IMR-90 (cell line): ENCODE measurements around the gene SRP19. TPM values are rescaled to one million over a fixed set of nuclear protein-coding genes. Genes with fewer than 3 reads are reported as not detected.

ENCODE experiments used
- ATAC-seq: fragments of 200-7000 bp; cut with Tn5 transposase; 2 replicates; pipeline ENCODE4 v1.9.1; 2020; ENCODE audit warnings: low read depth, mild to moderate bottlenecking, moderate library complexity
- BruUV-seq: library from RNA; stranded (reverse); fragments of 400-500 nt; replicated peaks from 2 replicates; lab custom pipeline; 2021; lab: Mats Ljungman, UMichigan
- CTCF ChIA-PET: fragments of 300-600 bp; formaldehyde crosslinking; extraction: SDS; loops from one replicate; lab custom pipeline; 2021; ENCODE audit warnings: antibody characterized with exemption; lab: Yijun Ruan, JAX
- POLR2A ChIA-PET: fragments of 300-600 bp; sonication (Branson Sonifier 250); formaldehyde crosslinking; loops from one replicate; lab custom pipeline; 2022; ENCODE audit warnings: antibody characterized with exemption; ENCODE audit not compliant: unreplicated experiment; lab: Charles Lee
- DNase-seq: peaks from one replicate; pipeline ENCODE4 v3.0.0; 2013
- H2AFZ ChIP-seq: replicated peaks from 2 replicates; pipeline ENCODE3; 2013; ENCODE audit warnings: low read length, mild to moderate bottlenecking; ENCODE audit not compliant: poor library complexity
- H2AK5ac ChIP-seq: 2 replicates; pipeline ENCODE4 v1.6.1; 2013; ENCODE audit warnings: low read depth, low read length, inconsistent platforms
- H2AK9ac ChIP-seq: replicated peaks from 2 replicates; pipeline ENCODE3; 2013; ENCODE audit warnings: mild to moderate bottlenecking, low read depth, low read length, moderate library complexity; ENCODE audit not compliant: poor library complexity
- H2BK120ac ChIP-seq: 2 replicates; pipeline ENCODE4 v1.6.1; 2013; ENCODE audit warnings: low read depth, low read length, inconsistent platforms
- H2BK15ac ChIP-seq: 3 replicates; pipeline ENCODE4 v1.6.1; 2013; ENCODE audit warnings: low read depth, low read length, inconsistent platforms
- H2BK20ac ChIP-seq: 2 replicates; pipeline ENCODE4 v1.6.1; 2013; ENCODE audit warnings: low read depth, mild to moderate bottlenecking, inconsistent platforms, low read length, moderate library complexity
- H2BK5ac ChIP-seq: 2 replicates; pipeline ENCODE4 v1.6.1; 2013; ENCODE audit warnings: mild to moderate bottlenecking, low read depth, low read length, inconsistent platforms; ENCODE audit not compliant: poor library complexity, severe bottlenecking
- H3K14ac ChIP-seq: replicated peaks from 2 replicates; pipeline ENCODE4 v1.6.1; 2013; ENCODE audit warnings: low read depth, low read length, inconsistent platforms
- H3K18ac ChIP-seq: 2 replicates; pipeline ENCODE4 v1.6.1; 2013; ENCODE audit warnings: low read depth, low read length, control low read depth
- H3K23ac ChIP-seq: 2 replicates; pipeline ENCODE4 v1.6.1; 2013; ENCODE audit warnings: low read depth, low read length, inconsistent platforms
- H3K27ac ChIP-seq: 2 replicates; pipeline ENCODE4 v1.5.1; 2013; ENCODE audit warnings: mild to moderate bottlenecking, control low read depth, low read length; ENCODE audit not compliant: insufficient read depth
- H3K27me3 ChIP-seq: 2 replicates; pipeline ENCODE4 v1.6.1; 2013; ENCODE audit warnings: low read length; ENCODE audit not compliant: control insufficient read depth, insufficient read depth
- H3K36me3 ChIP-seq: 2 replicates; pipeline ENCODE4 v1.6.1; 2013; ENCODE audit warnings: low read length, mixed read lengths; ENCODE audit not compliant: control insufficient read depth, insufficient read depth
- H3K4ac ChIP-seq: 2 replicates; pipeline ENCODE4 v1.6.1; 2013; ENCODE audit warnings: low read depth, low read length, inconsistent platforms
- H3K4me1 ChIP-seq: 2 replicates; pipeline ENCODE4 v1.6.1; 2013; ENCODE audit warnings: low read length, mixed read lengths; ENCODE audit not compliant: control insufficient read depth, insufficient read depth
- H3K4me2 ChIP-seq: 2 replicates; pipeline ENCODE4 v1.6.1; 2013; ENCODE audit warnings: low read depth, mild to moderate bottlenecking, control low read depth, low read length, moderate library complexity
- H3K4me3 ChIP-seq: 2 replicates; pipeline ENCODE4 v1.5.1; 2013; ENCODE audit warnings: low read depth, mild to moderate bottlenecking, control low read depth, low read length, moderate library complexity; ENCODE audit not compliant: insufficient read depth
- H3K56ac ChIP-seq: 2 replicates; pipeline ENCODE4 v1.6.1; 2013; ENCODE audit warnings: low read length, inconsistent platforms; ENCODE audit not compliant: insufficient read depth; ENCODE audit errors: extremely low read depth
- H3K79me1 ChIP-seq, 2 experiments: 2 replicates each; pipeline ENCODE4 v1.6.1; 2013; ENCODE audit warnings: low read length in 2 of 2, inconsistent platforms in 1 of 2, low read depth in 1 of 2
- H3K9ac ChIP-seq: 2 replicates; pipeline ENCODE4 v1.6.1; 2013; ENCODE audit warnings: low read depth, low read length, control low read depth
- H3K9me1 ChIP-seq: 2 replicates; pipeline ENCODE4 v1.6.1; 2013; ENCODE audit warnings: low read length, inconsistent platforms; ENCODE audit not compliant: insufficient read depth
- H3K9me3 ChIP-seq: 2 replicates; pipeline ENCODE4 v1.6.1; 2013; ENCODE audit warnings: low read length; ENCODE audit not compliant: control insufficient read depth, insufficient read depth
- H4K20me1 ChIP-seq: 2 replicates; pipeline ENCODE4 v1.6.1; 2013; ENCODE audit warnings: low read length, inconsistent platforms; ENCODE audit not compliant: insufficient read depth
- H4K5ac ChIP-seq: 2 replicates; pipeline ENCODE4 v1.6.1; 2013; ENCODE audit warnings: mild to moderate bottlenecking, low read depth, low read length, control low read depth
- H4K8ac ChIP-seq, 2 experiments: 2 replicates each; pipeline ENCODE4 v1.6.1; 2013; ENCODE audit warnings: low read depth in 2 of 2, low read length in 2 of 2, control low read depth in 1 of 2, inconsistent platforms in 1 of 2
- H4K91ac ChIP-seq: 2 replicates; pipeline ENCODE4 v1.6.1; 2013; ENCODE audit warnings: low read depth, low read length, inconsistent platforms; ENCODE audit not compliant: insufficient read depth
- BHLHE40 ChIP-seq: fragments of 150-350 bp; IDR thresholded peaks from 2 replicates; pipeline ENCODE4 v1.6.1; 2016; ENCODE audit warnings: mild to moderate bottlenecking, low read depth, low read length
- CHD1 ChIP-seq: IDR thresholded peaks from 2 replicates; pipeline ENCODE4 v1.6.1; 2012; ENCODE audit warnings: low read depth, low read length, improper control_type of control experiment
- MAFK ChIP-seq: IDR thresholded peaks from 2 replicates; pipeline ENCODE4 v1.6.1; 2012; ENCODE audit warnings: low read depth, low read length, improper control_type of control experiment
- NFE2L2 ChIP-seq: fragments of 150-350 bp; IDR thresholded peaks from 2 replicates; pipeline ENCODE4 v1.6.1; 2016; ENCODE audit warnings: low read depth, mild to moderate bottlenecking, low read length
- POLR2A ChIP-seq: IDR thresholded peaks from 2 replicates; pipeline ENCODE4 v1.6.1; 2012; ENCODE audit warnings: mild to moderate bottlenecking, low read depth, low read length
- RAD21 ChIP-seq: IDR thresholded peaks from 2 replicates; pipeline ENCODE4 v1.6.1; 2012; ENCODE audit warnings: low read length, improper control_type of control experiment
- RCOR1 ChIP-seq: IDR thresholded peaks from 2 replicates; pipeline ENCODE4 v1.6.1; 2012; ENCODE audit warnings: mild to moderate bottlenecking, low read length, improper control_type of control experiment; ENCODE audit not compliant: insufficient replicate concordance
- RFX5 ChIP-seq: IDR thresholded peaks from 2 replicates; pipeline ENCODE4 v1.8.0; 2012; ENCODE audit warnings: low read depth, mild to moderate bottlenecking, low read length, moderate library complexity
- WGBS, 2 experiments: methylation state at CpG; one replicate each; pipeline versions ENCODE4 v1.1.5 to v1.1.7; 2013; ENCODE audit warnings: missing lambda C conversion rate in 2 of 2; ENCODE audit not compliant: insufficient read length in 1 of 2; ENCODE audit errors: extremely low coverage in 2 of 2; 5-methylcytosine and 5-hydroxymethylcytosine counted together
- dilution Hi-C: fragments of 300-500 bp; cut with HindIII; formaldehyde crosslinking; loops from one replicate; pipeline ENCODE4 v1.14.3; 2018; ENCODE audit warnings: low sequenced_read_pairs; ENCODE audit not compliant: unreplicated experiment
- in situ Hi-C: fragments of 300-500 bp; cut with MboI; formaldehyde crosslinking; loops from 3 replicates; pipeline ENCODE4 v1.14.3; 2019; ENCODE audit warnings: low sequenced_read_pairs, inconsistent platforms, mixed read lengths
- intact Hi-C: fragments of 100-400 bp; cut with micrococcal nuclease; formaldehyde crosslinking; loops from 2 replicates; pipeline ENCODE4 v1.10.0; 2022
- polyA plus RNA-seq, 3 experiments: library from polyadenylated mRNA; depleted of rRNA; stranded (reverse); fragments of >200 nt; gene quantifications; 2 replicates each; pipeline ENCODE4 v1.2.3, GENCODE V29; 2012; ENCODE audit warnings: low replicate concordance in 1 of 3
- total RNA-seq: library from RNA; depleted of rRNA; stranded (reverse); fragments of >200 nt; gene quantifications from 2 replicates; pipeline ENCODE4 v1.2.3, GENCODE V29; 2012
- TF ChIP-seq, protein P1 (sequence below): conservative IDR thresholded peaks from 2 replicates; pipeline ENCODE4 v1.5.1; 2012; ENCODE audit warnings: mild to moderate bottlenecking, low read depth, low read length, improper control_type of control experiment
- TF ChIP-seq, protein P2 (sequence below): fragments of 150-350 bp; IDR thresholded peaks from 2 replicates; pipeline ENCODE4 v1.6.1; 2016; ENCODE audit warnings: low read depth, mild to moderate bottlenecking, low read length, moderate library complexity, borderline replicate concordance
- TF ChIP-seq, protein P3 (sequence below): fragments of 150-350 bp; IDR thresholded peaks from 2 replicates; pipeline ENCODE4 v1.6.1; 2017; ENCODE audit warnings: mild to moderate bottlenecking, antibody characterized with exemption, low read length, low read depth

SRP19 gene
- total and polyA plus RNA-seq, 2 of the 4 experiments (the other 2 are of a cell fraction), result 10.0 to 61.5 TPM

DNA sequence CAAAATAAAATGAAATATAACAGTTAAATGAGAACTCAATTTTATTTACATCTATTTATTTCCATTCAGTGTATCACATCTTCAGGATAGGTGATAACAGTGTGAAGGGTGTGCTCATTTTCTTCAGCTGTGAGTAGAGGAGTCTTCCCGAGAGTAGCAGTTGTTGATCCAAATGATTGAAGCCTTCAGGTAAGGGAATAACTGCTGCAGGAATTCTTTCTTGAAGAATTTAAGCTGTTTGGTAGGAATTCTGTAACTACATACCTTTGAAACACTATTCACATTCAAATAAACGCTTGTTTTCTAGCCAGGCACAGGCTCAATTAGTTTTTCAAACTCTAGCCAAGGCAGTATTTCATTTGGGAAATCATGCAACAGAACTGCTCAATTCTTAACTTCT is 15.3 kb downstream of the SRP19 start:
- H3K56ac ChIP-seq, result no peak overlapping the region
- H3K27me3 ChIP-seq, result no peaks in the 10 kb centered on the region
- H3K14ac ChIP-seq, result no peak overlapping the region
- ATAC-seq, result no peak
- H3K9me3 ChIP-seq, result no peaks in the 10 kb centered on the region
- no CpG with 5 or more reads among the region's 2 CpGs for whole genome bisulfite sequencing, 2 experiments
- no peak overlapping the region for H3K18ac ChIP-seq
- no TSS peak for BruUV-seq
- H3K9me1 ChIP-seq, result peaks cover 7% of the 10 kb centered on the region
- DNase-seq, result no peak
- peaks cover 27 to 45% of the 10 kb centered on the region in 2 experiments; a peak in 3 of 4 replicates for H3K79me1 ChIP-seq
- peaks cover 20% of the 10 kb centered on the region for H3K36me3 ChIP-seq
- CTCF ChIA-PET, result no interaction called here
- H3K23ac ChIP-seq, result no peak overlapping the region
- no peak overlapping the region for H3K27ac ChIP-seq
- TF ChIP-seq RCOR1, result no peak
- no peak for TF ChIP-seq RFX5
- TF ChIP-seq, protein P1, sequence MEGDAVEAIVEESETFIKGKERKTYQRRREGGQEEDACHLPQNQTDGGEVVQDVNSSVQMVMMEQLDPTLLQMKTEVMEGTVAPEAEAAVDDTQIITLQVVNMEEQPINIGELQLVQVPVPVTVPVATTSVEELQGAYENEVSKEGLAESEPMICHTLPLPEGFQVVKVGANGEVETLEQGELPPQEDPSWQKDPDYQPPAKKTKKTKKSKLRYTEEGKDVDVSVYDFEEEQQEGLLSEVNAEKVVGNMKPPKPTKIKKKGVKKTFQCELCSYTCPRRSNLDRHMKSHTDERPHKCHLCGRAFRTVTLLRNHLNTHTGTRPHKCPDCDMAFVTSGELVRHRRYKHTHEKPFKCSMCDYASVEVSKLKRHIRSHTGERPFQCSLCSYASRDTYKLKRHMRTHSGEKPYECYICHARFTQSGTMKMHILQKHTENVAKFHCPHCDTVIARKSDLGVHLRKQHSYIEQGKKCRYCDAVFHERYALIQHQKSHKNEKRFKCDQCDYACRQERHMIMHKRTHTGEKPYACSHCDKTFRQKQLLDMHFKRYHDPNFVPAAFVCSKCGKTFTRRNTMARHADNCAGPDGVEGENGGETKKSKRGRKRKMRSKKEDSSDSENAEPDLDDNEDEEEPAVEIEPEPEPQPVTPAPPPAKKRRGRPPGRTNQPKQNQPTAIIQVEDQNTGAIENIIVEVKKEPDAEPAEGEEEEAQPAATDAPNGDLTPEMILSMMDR, result no peak
- no peak for TF ChIP-seq CHD1
- no peak for TF ChIP-seq POLR2A
- TF ChIP-seq, protein P2, sequence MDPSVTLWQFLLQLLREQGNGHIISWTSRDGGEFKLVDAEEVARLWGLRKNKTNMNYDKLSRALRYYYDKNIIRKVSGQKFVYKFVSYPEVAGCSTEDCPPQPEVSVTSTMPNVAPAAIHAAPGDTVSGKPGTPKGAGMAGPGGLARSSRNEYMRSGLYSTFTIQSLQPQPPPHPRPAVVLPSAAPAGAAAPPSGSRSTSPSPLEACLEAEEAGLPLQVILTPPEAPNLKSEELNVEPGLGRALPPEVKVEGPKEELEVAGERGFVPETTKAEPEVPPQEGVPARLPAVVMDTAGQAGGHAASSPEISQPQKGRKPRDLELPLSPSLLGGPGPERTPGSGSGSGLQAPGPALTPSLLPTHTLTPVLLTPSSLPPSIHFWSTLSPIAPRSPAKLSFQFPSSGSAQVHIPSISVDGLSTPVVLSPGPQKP, result no peak
- no peak for TF ChIP-seq MAFK
- TF ChIP-seq BHLHE40, result no peak
- no peak for TF ChIP-seq RAD21
- TF ChIP-seq, protein P3, sequence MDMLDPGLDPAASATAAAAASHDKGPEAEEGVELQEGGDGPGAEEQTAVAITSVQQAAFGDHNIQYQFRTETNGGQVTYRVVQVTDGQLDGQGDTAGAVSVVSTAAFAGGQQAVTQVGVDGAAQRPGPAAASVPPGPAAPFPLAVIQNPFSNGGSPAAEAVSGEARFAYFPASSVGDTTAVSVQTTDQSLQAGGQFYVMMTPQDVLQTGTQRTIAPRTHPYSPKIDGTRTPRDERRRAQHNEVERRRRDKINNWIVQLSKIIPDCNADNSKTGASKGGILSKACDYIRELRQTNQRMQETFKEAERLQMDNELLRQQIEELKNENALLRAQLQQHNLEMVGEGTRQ, result no peak
- no peak for TF ChIP-seq NFE2L2
- H4K20me1 ChIP-seq, result peaks cover 12% of the 10 kb centered on the region; the same call in 1 of the 2 replicates
- no peak overlapping the region for H2AK5ac ChIP-seq
- dilution Hi-C loops (no loop called here), intact Hi-C loops (no loop called here), in situ Hi-C loops (no loop called here)
- no peak overlapping the region for H2BK120ac ChIP-seq
- no peak overlapping the region for H4K5ac ChIP-seq
- no peak overlapping the region for H2AK9ac ChIP-seq
- no peak overlapping the region for H2AFZ ChIP-seq
- H4K91ac ChIP-seq, result no peak overlapping the region
- H4K8ac ChIP-seq, result no peak overlapping the region
- POLR2A ChIA-PET, result no interaction called here
- no peak overlapping the region for H3K4me2 ChIP-seq
- no peak overlapping the region for H3K4me3 ChIP-seq
- no peak overlapping the region for H2BK5ac ChIP-seq
- H3K4ac ChIP-seq, result no peak overlapping the region
- H3K4me1 ChIP-seq, result peaks cover 5% of the 10 kb centered on the region; the same call in 1 of the 2 replicates
- no peak overlapping the region for H3K9ac ChIP-seq
- no peak overlapping the region for H2BK15ac ChIP-seq
- no peak overlapping the region for H2BK20ac ChIP-seq
